Frontal cortex (tissue), 4 donors: Measurements from ENCODE around the gene NOL4L. TPM values are rescaled to one million over a fixed set of nuclear protein-coding genes. Genes with fewer than 3 reads are reported as not detected.
A peak's percentile ranks its signal among the peaks of the same experiment; 100 is the strongest.

Source experiments
- DNase-seq, 2 donors: peaks; one replicate each; pipeline ENCODE4 v3.0.0; 2012; ENCODE audit warnings: low spot score in 2 of 2
- FAIRE-seq: peaks from 2 replicates; lab custom pipeline; 2012; peaks lifted over from hg19 to GRCh38; lab: Jason Lieb, UNC
- total RNA-seq: library from RNA; depleted of rRNA; stranded (reverse); fragments of >200 nt; gene quantifications from one replicate; pipeline ENCODE4 v1.2.3, GENCODE V29; 2014
- donor health status: control.
- donor health status: control.
- donor health status: control.

The NOL4L gene
- total RNA-seq, 1 donor from 2014 or later, result 13.0 TPM

- FAIRE-seq (no peak), DNase-seq (no peak)
Observed at GRCh38 chr20:32566379-32567374, 18.5 kb downstream of the NOL4L start.

DNA sequence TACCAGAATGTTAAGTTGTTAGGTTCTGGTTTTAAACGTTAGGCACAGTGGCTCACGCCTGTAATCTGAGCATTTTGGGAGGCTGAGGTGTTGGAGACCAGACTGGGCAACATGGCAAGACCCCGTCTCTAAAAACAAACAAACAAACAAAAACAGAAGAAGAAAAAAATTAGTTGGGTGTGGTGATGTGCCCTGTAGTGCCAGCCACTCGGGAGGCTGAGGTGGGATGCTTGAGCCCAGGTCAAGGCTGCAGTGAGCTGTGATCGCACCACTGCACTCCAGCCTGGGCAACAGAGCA is 19.4 kb downstream of the NOL4L start:
- DNase-seq (no peak), FAIRE-seq (no peak)

DNA sequence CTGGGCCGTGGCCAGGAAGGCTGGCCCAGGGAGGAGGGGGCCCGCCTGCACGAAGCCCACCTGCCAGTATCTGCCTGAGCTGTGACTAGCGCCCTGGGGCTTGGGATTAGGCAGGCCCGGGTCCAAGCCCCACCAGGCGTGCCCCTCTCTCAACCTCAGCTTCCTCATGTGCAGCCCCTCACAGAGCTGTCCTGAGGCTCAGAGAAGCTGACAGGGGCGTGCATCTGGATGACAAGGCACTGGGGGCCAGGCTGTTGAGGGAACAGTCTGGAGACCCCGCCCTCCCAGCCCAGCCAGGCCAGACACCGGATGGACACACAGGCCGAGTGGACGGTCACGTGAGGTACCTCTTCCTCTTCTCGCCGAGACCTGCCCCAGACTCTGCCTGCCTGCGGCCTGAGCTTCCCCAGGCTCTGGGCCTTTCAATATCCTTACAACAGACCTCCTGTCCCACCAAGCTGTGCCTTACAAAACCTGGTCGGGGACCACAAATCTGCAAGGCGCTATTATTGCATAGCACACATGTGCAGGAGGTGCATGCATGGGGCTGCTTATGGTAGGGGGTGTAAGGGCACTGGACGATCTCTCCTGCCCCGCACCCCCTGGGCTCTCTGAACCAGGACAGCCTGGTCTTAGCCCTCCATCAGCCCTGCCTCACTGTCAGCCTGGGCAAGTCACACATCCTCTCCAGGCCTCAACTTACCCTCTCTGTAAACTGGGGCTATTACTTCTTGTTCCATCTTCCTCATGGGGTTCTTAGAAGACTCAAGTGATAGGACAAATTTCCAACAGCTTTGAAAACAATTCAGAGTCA is 20.0 kb downstream of the NOL4L start:
- FAIRE-seq, result no peak
- DNase-seq, result peak; percentile 44 to 56

DNA sequence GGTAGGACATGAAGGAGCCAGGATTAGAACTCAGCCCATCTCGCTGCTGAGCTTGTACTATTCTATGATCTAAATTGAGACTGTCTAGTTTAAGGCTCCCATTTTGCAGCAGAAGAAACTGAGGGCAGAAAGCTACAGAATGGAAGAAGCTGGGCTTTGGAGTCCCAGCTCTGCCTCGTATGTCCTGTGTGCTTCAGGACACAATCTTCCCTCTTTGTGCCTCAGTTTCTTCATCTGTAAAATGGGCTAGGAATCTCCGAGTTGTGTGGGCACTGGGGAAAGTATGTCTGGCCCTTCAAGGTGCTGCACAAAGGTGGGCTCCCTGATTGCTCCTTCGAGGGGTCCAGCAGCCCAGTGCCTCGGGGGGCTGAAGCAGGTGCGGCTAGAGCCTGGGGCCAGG is 20.7 kb downstream of the NOL4L start:
- no peak for DNase-seq
- no peak for FAIRE-seq

GRCh38 chr20:32563311-32564272 is 21.5 kb downstream of the NOL4L start:
- FAIRE-seq, result no peak

DNA sequence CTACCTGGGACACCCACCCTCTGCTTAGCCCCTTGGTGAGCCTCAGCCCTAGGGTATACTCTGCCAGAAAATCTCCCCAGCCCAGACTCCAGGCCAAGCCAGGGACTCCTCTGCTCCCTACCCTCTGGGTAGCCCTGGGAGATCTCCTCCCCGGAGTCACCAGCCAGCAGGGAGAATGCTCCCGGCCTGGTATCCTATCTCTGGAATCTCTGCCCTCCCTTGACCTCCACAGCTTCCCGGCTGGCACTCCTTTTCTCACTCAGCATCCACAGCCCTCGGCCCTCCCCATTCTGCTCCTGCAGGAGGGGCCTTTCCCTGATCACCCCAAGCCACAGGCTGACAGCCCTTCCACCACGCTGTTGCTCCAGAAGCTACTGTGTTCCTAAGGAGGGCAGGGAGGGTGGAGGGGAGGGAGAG is 22.6 kb downstream of the NOL4L start:
- DNase-seq (no peak), FAIRE-seq (no peak)

More at GRCh38 chr20:32563311-32564272, 21.5 kb downstream of the NOL4L start:
- no peak for DNase-seq

GRCh38 chr20:32560989-32561830 is 23.9 kb downstream of the NOL4L start:
- no peak for FAIRE-seq
- no peak for DNase-seq

DNA sequence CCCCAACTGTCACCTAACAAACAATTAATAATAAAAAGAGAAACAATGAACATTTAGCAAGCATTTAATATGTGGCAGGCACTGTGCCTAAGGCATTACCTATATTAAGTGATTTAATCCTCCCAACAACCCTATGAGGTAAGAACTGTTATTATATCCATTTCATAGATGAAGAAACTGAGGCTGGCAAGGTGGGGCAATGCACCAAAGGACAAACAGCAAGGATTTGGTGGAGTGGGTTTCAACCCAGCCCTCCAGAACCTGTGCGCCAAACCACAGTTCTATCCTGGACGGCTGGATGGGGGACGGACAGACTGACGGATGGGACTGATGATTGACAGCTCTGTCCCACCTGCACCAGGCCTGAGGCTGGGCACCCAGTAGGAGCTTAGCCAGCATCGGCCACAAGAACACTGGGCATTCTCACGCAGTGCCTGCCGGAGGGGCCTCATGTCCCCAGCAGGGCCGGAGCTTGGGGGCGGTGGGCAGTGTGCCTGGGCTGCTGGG is 24.6 kb downstream of the NOL4L start:
- FAIRE-seq, result no peak

GRCh38 chr20:32559753-32560380 is 25.3 kb downstream of the NOL4L start:
- no peak for FAIRE-seq
- no peak for DNase-seq

More for the DNA sequence above, 24.6 kb downstream of the NOL4L start:
- DNase-seq, result no peak

DNA sequence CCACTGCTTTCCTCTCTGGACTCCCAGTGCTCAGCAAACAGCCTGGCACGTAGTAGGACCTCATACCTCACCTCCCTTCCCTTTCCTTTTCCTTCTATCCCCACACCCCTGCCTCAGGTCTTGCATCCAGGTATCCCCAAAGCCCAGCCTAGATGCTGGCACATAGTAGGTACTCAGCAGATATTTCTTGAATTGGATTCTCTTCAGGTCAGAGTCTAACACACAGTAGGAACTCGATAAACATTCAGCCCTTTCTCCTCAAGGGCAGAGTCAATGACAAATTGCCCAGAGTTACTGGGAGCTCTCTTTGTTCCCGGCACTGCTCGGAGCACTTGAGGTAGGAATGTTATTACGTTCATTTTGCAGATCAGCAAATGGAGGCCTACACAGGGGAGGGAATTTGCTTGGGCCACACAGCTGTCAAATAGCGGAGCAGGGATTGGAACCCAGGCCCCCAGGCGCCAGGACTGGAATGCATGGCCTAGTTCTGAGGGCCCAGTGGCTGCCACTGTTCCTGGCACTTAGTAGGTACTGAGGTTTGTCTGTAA is 25.9 kb downstream of the NOL4L start:
- FAIRE-seq, result no peak
- no peak for DNase-seq

DNA sequence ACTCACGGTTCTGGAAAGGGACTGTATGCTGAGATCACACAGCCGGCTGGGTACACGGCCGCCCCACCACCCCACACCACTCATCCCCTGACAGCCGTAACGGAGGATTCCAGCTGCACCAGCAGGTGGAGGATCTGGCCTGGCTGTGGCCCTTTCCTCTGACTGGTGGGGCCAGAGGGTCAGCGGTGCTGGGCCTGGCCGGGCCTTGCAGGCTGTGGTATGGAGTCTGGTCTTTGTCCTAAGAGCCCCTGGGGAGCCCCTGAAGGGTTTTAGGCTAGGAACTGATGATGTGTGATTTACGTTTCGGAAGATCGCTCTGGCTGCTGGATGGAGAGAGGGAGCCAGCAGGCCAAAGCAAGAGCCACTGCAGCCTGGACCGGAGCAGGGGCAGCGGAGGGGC is 26.6 kb downstream of the NOL4L start:
- no peak for FAIRE-seq
- DNase-seq, result no peak

GRCh38 chr20:32557319-32557718 is 27.8 kb downstream of the NOL4L start:
- no peak for DNase-seq
- FAIRE-seq, result no peak

DNA sequence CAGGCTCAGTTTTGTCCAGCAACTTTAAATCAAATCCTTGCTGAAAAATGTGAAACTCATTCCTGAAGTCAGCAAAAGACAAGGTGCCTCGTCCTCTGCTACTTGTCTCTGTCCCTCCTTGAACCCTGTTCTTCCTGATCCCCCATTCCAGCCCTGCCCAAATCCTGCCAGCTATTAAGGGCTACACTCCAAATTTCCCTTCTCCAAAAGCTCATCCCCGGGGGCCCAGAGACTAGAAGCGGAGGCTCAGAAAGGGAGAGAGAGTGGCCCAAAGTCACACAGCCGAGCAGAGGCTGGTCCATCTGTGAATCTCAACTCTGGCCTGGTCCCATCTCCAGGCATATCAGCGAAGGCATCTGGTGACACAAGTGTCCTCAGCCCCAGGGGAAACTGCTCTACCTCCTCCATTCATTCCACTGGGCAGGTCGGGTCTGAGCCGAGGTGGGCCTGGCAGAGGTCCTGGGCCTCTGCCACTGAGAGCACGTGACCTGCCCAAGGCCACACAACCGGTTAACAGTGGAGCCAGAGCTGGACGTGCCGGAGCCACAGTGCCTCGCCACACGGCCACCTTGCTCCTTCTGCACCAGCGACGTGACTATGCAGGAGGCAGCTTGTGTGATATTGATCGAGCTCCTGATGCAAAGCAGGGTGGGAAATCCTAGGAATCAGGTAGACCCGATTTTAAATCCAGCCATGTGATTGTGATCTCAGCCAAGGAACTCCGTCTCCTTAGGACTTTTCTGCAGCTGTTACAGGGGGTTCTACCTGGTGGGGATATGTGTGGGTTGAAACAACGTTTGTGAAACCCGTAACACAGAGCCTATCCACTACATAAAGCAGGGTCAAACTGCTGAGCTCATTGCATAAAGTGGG is 28.6 kb downstream of the NOL4L start:
- FAIRE-seq (no peak), DNase-seq (no peak)

- DNase-seq, result no peak
- no peak for FAIRE-seq
Observed at GRCh38 chr20:32555584-32555983, 29.5 kb downstream of the NOL4L start.

GRCh38 chr20:32554965-32555289 is 30.2 kb downstream of the NOL4L start:
- DNase-seq (no peak), FAIRE-seq (no peak)

- no peak for DNase-seq
- FAIRE-seq, result no peak
Observed at GRCh38 chr20:32553618-32554017, 31.5 kb downstream of the NOL4L start.

GRCh38 chr20:32551693-32552092 is 33.4 kb downstream of the NOL4L start:
- DNase-seq (no peak), FAIRE-seq (no peak)
